NK-92 treated with Interleukin-12 subunit alpha and Interleukin-12 subunit beta, amount 100 ng/mL, for 24 hours (cell line): Measurements from ENCODE around the gene RHBDL1.
A peak's percentile ranks its signal among the peaks of the same experiment; 100 is the strongest.

Experiments used
- DNase-seq: peaks from one replicate; lab custom pipeline; 2025; lab: John Stamatoyannopoulos, UW

Gene RHBDL1

DNA sequence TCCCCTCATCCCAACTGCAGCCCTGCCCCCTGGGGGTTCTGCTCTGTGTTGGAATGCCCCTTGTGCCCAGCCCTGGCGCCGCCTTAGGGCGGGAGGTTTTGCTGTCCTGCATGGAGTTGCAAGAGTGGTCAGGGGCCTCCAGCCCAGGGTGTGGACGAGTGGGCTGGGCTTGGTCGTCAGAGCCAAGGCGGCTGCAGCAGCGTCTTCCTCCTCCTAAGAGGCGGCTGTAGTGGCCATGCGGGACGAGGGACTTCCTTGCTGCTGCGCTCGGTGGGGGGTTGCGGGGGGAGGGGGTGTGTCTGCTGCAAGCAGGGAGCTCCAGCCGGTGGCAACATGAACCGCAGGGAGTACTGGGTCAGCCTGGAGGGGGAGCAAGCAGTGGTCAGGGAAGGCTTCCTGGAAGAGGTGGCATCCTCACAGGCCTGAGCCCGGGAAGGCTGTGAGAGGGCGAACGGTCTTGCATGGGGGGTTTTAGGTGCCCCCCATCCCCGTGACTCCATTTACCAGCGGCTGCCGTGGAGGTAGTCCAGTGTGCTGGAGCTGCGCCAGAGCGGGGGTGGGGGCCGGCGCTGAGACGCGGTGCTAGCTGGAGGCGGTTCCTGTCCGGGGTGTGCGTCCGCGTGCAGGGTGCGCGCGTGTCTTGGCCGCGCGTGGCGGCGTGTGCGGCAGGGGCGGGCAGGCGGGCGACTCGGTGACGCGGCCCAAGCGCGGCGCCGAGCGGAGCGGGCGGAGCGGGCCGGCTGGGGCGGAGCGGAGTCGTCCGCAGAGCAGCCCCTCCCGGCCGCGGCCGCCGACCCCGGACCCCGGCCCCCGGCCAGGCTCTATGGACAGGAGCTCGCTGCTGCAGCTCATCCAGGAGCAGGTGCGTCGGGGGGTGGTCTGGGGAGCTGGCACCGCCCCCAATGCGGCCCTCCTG lies at the start of gene RHBDL1:
TSS of gene RHBDL1 (plus strand) at position 704 of the 916 bp plus-strand sequence. CDS start at position 824, 120 bp downstream.
- DNase-seq = no peak

DNA sequence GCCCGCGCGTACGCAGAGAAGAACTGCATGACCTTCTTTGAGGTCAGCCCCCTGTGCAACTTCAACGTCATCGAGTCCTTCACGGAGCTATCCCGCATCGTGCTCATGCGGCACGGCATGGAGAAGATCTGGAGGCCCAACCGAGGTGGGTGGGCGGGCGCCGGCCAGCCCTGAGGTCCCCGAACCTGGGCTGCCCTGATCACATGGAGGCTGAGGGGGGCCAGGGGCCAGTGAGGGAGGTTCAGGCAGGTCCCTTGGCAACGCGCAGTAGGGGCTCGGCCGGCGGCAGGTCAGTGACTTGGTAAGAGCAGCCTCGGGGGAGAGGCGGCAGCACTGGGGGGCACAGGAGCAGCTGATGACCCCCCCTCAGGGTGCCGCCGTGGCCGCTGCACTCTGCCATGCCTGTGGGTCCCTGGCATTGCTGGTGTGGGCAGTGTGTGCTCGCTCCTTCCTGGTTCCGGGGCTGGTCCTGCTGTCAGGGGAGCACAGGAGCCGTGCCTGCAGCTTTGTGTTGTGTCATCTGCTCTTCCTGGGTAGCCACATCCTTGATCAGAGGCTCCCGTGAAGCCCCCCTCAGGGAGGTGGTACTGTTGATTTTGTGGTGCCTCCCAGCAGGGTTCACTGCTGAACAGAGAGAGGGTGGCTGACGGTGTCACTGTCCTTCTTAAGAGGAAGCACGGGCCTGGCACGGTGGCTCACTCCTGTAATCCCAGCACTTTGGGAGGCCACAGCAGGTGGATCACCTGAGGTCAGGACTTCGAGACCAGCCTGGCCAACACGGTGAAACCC lies 49.3 kb upstream of the RHBDL1 start:
- DNase-seq = no peak

DNA sequence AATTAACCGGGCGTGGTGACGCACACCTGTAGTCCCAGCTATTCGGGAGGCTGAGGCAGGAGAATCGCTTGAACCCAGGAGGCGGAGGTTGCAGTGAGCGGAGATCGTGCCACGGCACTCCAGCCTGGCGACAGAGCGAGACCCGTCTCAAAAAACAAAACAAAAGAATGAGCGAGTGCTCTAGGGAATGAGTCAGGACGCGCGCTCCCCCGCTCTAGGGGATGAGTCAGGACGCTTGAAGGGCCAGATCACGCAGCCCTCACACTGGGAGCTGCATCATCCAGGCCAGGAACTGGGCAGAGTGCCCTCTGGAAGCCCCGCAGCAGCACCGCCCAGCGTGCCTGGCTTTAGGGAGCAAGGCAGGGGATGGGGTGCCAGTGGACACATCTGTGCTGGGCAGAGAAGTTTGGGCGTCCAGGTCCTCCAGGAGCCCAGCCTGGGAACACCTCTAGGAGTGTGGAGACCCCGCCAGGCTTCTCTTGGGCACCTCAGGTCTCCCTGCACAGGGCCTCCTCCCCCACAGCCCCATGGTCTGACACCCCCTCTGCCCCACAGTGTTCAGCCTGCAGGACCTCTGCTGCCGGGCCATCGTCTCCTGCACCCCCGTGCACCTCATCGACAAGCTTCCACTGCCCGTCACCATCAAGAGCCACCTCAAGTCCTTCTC lies 48.6 kb upstream of the RHBDL1 start:
- no peak for DNase-seq

DNA sequence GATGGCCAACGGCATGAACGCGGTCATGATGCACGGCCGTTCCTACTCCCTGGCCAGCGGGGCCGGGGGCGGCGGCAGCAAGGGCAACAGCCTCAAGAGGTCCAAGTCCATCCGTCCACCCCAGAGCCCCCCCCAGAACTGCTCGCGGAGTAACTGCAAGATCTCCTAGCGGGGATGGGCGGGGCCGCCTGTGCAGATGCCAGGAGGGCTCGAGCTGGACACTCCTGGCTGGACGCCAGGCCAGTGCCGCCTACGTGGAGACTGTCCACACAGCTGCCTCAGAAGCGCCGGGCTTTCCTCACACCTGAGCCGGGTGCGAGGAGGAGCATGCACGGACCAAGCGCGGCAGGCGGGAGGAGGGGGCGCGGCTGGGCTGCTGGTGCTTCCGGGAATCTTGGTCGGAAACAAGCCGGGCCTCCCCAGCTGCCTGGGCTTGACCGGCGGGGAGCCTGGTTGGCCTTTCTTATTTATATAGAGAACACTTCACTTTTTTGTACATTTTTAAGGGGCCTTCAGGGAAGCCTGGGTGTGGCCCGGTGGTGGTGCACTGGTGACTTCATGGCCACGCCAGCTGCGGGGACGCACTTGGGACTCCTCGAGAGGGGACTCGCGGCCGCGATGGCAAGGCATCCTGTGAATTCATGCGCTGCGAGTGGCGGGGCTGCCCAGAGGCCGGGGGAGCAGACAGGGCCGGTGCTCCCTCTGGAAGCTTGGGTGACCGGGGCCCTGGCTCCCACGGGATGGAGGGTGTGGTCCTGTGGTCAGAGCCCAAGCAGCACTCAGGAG lies 47.8 kb upstream of the RHBDL1 start:
- no peak for DNase-seq

DNA sequence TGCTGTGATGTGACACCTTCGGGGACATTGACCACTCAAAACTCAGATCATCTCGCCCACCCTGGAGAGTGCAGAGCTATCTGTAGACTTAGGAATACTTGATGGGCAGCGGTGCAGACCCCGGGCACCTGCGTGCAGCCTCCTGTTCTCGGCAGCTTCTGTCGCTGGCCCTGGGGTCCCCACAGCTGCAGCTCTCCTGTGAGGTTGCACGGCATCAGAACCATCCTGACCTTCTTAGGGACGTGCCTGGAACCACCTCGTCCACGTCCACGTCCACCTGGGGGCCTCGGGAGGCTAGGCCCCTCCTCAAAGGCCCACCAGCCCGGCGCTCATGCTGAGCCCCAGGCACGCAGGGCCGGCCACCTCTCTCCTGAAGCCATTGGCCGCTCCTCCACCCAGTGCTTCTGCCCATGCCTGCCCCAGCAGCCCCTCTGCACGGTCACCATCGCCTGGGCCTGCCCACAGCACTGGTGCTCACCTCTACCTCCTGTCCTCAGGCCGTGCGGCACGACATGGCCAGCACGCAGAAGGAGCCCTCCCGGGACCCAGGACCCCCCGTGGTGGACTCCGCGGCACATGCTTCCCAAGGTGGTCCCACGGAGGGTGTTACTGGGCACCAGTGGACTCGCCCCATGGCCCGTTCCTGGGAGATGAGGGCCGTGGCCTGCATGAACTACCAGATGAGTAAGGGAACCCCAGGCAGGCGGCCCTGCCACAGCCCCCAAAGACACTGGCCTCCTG lies 47.0 kb upstream of the RHBDL1 start:
- DNase-seq = no peak

DNA sequence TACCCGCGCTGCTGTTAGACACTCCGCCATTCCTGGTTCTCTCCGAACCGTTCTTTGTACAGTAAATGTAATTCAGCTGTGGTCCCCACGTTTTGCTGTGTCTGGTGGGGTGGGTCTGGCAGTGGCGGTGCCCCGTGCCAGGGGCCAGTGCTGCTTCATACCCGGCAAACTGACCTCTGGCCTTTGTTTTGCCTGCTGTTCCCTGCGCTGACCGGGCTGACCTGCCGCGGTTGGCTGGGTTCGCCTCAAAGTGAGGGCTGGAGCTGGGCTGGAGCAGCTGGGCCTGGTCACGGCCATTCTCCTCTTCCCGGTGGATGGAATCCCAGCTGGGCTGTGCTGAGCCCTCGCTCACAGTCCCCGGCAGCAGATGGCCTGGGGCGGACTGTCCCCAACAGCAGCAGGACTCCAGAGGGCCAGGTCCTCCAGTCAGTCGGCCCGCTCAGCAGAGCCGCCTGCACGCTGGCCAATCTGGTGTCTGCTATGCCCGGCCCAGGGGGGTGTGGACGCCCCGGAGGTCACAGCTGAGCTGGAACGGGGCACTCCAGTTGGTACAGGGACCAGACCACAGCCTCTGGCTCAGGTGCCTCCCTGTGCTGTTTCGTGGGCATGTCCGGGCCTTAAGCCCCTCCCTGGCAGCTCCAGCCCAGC lies 46.2 kb upstream of the RHBDL1 start:
- no peak for DNase-seq

DNA sequence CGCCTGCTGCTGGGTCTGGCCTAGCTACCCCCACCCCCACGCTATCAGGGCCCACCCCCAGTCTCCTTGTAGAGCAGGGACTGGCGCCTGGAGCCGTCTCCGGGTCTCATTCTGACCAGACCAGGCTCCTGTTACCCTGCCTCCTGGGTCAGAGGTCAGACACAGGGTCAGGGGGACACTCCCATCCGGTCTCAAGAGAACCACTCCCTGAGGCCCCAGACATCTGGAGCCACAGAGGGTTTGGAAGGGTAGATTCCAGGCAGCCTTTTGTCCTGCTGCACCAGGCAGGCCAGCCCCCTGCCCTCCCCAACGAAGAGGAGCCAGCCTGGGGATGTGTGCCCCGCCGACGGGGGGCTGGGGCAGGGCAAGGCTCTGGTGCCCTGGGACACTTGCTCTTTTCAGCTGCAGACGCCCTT lies 45.6 kb upstream of the RHBDL1 start:
- DNase-seq = no peak

DNA sequence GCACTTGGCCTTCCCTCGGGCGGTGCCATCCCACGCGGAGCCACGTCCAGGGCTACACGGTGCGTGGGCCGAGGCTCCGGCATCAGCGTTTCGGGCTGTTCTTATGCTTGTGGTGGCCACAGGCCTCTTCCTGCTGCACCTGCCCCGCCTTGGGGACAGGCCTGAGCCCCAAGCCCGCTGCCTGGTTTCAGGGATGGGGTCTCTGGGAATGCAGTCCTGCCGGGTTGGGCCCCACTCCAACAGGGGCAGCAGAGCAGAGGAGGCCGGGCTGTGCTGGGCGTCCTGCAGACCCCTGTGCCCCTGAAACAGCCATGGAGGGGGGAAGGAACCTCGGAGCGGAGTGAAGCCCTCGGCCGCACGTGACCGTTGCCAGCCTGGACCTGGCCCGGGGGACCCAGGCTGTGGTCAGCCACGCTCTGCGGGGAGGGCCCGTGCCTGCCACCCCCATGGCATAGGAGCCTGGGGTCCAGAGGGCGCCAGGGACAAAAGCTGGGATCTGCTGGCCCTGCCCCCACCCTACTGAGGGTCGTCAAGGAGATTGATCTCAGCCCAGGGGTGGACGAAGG lies 45.1 kb upstream of the RHBDL1 start:
- DNase-seq = no peak

DNA sequence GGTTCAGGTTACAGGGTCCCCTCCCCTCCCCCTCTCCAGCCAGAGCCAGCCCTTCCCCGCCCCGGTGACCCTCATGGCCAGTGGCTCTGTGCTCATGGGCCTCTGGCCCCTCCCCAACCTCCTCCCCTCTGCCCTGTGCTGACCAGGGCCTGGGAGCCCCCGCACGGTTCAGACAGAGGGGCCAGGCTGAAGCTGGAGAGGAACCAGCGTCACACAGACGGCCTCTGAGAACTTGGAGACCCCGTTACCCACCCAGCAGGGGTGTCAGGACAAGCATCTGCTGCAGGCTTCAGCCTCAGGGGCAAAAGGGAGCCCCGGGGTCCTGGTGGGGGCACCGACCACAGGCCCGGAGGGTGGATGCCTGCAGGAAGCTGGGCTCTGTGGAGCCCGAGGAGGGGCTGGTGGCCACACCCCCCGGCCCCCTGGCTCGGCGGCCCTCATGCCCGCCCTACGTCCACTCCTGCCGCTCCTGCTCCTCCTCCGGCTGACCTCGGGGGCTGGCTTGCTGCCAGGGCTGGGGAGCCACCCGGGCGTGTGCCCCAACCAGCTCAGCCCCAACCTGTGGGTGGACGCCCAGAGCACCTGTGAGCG lies 44.6 kb upstream of the RHBDL1 start, which contains the start of gene WFIKKN1:
TSS of gene WFIKKN1 (plus strand) at position 171 of the 591 bp plus-strand sequence. CDS start at position 440, 269 bp downstream.
- no peak for DNase-seq

DNA sequence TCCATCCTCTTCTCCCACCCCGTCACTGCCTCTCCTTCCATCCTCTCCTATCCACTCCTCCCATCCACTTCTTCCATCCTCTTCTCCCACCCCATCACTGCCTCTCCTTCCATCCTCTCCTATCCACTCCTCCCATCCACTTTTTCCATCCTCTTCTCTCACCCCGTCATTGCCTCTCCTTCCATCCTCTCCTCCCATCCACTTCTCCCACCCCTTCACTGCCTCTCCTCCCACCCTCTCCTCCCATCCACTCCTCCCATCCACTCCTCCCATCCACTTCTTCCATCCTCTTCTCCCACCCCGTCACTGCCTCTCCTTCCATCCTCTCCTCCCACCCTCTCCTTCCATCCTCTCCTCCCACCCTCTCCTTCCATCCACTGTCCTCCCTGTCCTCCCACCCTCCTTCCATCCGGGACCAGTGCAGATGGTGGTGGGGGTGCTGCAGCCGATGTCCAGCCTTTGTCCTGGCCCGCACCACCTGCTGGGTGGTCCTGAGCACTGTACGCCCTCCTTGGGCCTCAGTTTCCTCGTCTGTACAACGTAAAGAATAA lies 43.6 kb upstream of the RHBDL1 start:
- no peak for DNase-seq

DNA sequence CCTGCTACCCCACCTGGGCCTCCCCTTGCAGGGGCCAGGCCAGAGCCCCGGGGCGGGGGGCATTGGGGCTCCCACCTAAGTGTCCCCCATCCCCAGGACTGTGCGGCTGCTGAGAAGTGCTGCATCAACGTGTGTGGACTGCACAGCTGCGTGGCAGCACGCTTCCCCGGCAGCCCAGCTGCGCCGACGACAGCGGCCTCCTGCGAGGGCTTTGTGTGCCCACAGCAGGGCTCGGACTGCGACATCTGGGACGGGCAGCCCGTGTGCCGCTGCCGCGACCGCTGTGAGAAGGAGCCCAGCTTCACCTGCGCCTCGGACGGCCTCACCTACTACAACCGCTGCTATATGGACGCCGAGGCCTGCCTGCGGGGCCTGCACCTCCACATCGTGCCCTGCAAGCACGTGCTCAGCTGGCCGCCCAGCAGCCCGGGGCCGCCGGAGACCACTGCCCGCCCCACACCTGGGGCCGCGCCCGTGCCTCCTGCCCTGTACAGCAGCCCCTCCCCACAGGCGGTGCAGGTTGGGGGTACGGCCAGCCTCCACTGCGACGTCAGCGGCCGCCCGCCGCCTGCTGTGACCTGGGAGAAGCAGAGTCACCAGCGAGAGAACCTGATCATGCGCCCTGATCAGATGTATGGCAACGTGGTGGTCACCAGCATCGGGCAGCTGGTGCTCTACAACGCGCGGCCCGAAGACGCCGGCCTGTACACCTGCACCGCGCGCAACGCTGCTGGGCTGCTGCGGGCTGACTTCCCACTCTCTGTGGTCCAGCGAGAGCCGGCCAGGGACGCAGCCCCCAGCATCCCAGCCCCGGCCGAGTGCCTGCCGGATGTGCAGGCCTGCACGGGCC lies 42.8 kb upstream of the RHBDL1 start:
- no peak for DNase-seq

DNA sequence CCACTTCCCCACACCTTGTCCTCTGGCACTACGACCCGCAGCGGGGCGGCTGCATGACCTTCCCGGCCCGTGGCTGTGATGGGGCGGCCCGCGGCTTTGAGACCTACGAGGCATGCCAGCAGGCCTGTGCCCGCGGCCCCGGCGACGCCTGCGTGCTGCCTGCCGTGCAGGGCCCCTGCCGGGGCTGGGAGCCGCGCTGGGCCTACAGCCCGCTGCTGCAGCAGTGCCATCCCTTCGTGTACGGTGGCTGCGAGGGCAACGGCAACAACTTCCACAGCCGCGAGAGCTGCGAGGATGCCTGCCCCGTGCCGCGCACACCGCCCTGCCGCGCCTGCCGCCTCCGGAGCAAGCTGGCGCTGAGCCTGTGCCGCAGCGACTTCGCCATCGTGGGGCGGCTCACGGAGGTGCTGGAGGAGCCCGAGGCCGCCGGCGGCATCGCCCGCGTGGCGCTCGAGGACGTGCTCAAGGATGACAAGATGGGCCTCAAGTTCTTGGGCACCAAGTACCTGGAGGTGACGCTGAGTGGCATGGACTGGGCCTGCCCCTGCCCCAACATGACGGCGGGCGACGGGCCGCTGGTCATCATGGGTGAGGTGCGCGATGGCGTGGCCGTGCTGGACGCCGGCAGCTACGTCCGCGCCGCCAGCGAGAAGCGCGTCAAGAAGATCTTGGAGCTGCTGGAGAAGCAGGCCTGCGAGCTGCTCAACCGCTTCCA lies 42.0 kb upstream of the RHBDL1 start:
- DNase-seq = no peak

DNA sequence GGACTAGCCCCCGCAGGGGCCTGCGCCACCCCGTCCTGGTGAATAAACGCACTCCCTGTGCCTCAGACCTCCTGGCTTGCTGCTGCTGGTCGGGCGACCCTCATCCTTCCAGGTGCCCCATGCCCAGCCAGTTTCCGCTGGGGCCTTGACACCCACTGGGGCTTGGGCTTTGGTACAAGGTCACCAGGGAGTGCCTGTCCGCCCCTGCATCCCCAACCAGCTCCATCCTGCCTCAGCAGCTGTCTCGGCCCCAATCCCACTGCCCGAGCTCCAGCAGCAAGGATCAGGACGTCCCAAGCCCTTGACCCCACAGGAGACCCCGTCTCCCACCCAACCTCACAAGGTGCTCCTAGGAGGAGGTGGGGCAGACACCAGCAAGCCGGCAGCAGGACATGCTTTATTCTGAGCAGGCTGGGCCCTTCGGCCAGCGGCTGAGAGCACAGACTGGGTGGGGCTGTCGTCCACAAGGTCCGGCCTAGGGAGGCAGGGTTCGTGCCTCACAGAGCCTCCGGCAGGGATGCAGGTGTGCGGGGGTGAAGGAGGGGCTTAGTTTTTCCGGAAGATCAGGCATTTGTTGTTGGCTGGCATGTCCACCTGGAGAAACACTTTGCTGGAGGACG lies 41.3 kb upstream of the RHBDL1 start:
- DNase-seq = no peak

DNA sequence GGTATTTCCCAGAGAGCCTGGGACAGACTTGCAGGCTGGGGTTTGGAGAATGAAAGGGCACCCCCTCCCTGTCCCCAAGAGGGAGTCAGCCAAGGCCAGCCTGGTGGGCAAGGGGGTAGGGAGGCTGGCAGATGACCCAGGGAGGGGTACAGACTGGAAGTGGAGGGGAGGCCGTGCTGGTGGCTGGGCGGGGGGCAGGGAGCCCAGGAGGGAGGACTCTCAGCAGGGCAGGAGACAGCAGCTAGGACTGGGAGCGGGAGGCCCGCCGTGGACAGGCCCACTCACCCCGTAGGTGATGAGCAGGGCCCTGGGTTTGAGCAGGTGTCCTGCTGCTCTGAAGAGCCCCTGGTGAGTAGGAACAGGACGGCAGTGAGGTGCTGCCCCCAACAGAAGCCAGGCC lies 40.5 kb upstream of the RHBDL1 start:
- DNase-seq = no peak

DNA sequence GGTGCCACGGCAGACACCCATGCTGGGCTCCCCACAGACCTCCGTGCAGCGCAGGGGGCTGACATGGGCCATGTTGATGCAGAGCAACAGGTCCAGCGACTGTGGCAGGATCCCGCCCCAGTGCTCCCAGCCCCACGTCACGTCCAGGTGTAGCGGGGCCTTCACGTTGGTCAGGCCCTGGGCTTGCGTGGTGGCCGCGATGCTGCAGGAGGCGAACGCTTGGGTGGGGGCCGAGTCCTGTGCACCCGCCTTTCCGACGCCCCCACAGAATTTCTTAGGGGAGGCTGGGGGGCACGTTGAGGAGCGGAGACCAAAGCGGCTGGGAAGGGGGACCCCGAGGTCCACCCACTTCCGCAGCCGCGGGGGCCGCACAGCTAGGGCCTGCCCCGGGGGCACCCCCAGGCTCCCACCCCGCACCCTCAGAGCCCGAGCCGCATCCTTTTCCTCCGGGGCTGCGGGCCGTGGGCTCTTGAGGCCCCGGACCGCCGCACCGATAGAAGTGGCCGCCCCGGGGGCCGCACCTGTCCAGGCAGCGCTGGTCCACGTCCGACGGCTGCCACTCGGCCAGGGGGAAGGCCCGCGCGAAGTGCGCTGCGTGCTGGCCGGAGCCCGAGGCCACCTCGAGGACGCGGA lies 39.8 kb upstream of the RHBDL1 start:
- no peak for DNase-seq

DNA sequence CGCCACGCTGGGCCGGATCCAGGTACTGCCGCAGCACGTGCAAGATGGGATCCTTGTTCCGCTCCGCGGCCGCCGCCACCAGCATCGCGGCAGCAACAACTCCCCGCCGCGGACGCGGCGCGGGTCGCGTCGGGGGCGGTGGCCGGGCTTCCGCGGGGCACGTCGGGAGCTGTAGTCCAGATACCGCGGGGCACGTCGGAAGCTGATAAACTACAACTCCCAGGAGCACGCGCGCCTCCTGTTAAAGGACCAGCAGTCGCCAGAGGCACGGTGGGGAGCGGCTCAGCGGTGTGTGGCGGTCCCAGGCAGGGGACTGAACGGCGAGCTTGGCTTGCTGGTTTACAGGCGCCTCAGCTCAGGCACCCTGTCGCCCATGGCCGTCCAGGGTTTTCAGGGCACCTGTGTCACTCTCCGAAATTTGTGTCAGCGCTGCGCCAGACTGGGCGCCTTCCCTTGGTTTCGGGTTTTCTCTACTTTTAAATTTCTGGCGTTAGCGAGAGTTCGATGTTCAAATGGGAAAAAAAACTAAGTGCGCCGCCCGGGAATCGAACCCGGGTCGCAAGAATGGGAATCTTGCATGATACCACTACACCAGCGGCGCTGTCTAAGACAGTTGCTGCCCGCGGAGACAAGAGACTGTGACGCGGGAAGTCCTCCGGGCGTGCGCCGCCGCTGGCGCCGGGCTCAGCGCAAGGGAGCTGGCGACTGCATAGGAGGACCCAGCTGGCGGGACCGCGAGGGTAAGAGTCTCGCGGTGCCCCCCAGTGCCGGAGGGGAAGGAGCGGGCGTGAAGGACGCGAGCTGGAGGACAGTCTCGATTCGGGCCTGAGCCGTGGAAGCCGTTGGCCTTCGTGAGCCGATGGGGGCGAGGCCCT lies 39.0 kb upstream of the RHBDL1 start, which contains the start of gene METTL26:
TSS of gene METTL26 (minus strand) at position 100 of the 875 bp plus-strand sequence. CDS start at position 85, 15 bp downstream.
- peak; percentile 94 for DNase-seq
